Mucosa of rectum (tissue), 2 donors: Measurements from ENCODE around the gene MAGEA10.
"Not testable (repeated sequence)": the region's sequence is repeated elsewhere in the genome, so short reads cannot be mapped to it uniquely, and the experiment has no call there.

ENCODE experiments used
- H3K27ac ChIP-seq, 2 donors: one replicate each; pipeline ENCODE4 v1.7.0; 2013; ENCODE audit warnings: inconsistent platforms in 2 of 2, low read depth in 2 of 2, low read length in 2 of 2
- H3K27me3 ChIP-seq, 2 donors: one replicate each; pipeline ENCODE4 v1.7.0; 2013; ENCODE audit warnings: low read length in 2 of 2; ENCODE audit not compliant: control insufficient read depth in 2 of 2, insufficient read depth in 2 of 2
- H3K36me3 ChIP-seq, 2 donors: one replicate each; pipeline ENCODE4 v1.7.0; 2013; ENCODE audit warnings: low read length in 2 of 2; ENCODE audit not compliant: control insufficient read depth in 2 of 2, insufficient read depth in 2 of 2
- H3K4me1 ChIP-seq, 2 donors: one replicate each; pipeline ENCODE4 v1.7.0; 2013; ENCODE audit warnings: low read length in 2 of 2, mild to moderate bottlenecking in 1 of 2; ENCODE audit not compliant: control insufficient read depth in 2 of 2, insufficient read depth in 2 of 2
- H3K4me3 ChIP-seq, 2 donors: one replicate each; pipeline ENCODE4 v1.7.0; 2013; ENCODE audit warnings: low read length in 2 of 2
- H3K9ac ChIP-seq, 2 donors: one replicate each; pipeline ENCODE4 v1.7.0; 2013; ENCODE audit warnings: low read length in 2 of 2, low read depth in 1 of 2, mild to moderate bottlenecking in 1 of 2
- H3K9me3 ChIP-seq, 2 donors: one replicate each; pipeline ENCODE4 v1.7.0; 2013; ENCODE audit warnings: low read length in 2 of 2; ENCODE audit not compliant: control insufficient read depth in 2 of 2
- donor health status: healthy.
- donor health status: Normal muscosa, but diverticular disease.

The MAGEA10 gene

DNA sequence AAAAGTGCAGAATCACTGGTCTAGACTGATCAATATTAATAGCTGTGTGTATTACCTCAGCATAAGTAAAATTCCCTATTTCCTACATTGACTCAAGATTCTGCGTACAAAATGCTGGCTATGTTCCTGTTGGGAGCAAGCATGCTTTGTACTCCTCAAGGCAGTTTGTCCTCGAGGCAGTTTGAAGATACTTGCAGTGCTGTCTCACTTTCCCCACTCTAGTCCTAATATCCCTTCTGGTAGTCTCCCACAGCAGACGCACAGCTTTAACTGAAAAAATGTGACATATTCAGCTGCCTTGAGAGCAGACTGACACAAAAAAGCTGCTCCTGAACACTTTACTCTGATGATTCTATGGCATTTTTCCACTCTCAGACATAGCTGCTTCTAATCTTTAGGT, 12.9 kb upstream of the MAGEA10 start:
- no peak overlapping the region for H3K4me3 ChIP-seq
- no peaks in the 10 kb centered on the region for H3K4me1 ChIP-seq
- H3K9me3 ChIP-seq, result no peaks in the 10 kb centered on the region
- H3K36me3 ChIP-seq, result no peaks in the 10 kb centered on the region
- H3K27ac ChIP-seq, result no peak overlapping the region
- no peak overlapping the region for H3K9ac ChIP-seq
- H3K27me3 ChIP-seq, result no peaks in the 10 kb centered on the region

DNA sequence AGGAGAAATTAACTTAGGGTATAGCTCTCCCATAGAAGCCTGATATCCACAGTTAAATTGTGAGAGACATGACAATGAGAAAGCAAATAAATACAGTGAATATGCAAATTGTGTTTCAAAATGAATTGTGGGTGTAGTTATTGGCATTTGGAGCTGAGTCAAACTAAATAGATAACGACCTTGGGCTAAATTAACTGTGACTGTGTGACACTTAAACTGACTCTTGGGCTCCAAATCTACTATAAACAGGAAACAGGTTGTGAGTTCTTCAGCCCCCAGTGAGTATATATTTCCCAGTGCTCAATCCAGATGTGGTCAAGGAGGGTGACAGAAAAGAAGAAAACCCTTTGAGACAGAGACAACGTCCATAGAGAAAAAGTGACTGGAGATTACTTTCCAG, 11.3 kb upstream of the MAGEA10 start:
- Histone ChIP-seq H3K9me3 (no peaks in the 10 kb centered on the region), H3K4me1 (no peaks in the 10 kb centered on the region), H3K9ac (no peak overlapping the region), H3K36me3 (no peaks in the 10 kb centered on the region), H3K27me3 (no peaks in the 10 kb centered on the region), H3K4me3 (no peak overlapping the region), H3K27ac (no peak overlapping the region)

DNA sequence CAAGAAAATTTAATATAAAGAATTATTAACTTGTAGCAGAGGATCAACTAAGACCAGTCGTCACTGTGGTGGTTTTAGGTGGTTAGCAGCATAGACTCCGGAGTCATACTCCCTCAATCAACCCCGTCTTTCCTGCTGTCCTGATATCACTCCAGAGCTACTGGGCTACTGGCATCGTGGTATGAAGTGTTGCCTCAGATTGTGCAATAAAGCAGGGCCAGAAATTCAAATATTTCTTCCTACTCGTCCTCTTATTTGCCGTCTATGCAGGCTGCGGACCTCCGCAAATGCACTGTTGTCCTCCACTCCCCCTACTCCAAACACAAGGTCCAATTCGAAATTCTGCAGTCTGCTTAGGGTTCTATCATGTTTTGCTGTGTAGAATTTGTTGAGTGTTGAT, 1.2 kb upstream of the MAGEA10 start:
- no peaks in the 10 kb centered on the region for H3K27me3 ChIP-seq
- H3K9ac ChIP-seq, result no peak overlapping the region
- no peaks in the 10 kb centered on the region for H3K4me1 ChIP-seq
- H3K9me3 ChIP-seq, result no peaks in the 10 kb centered on the region
- no peaks in the 10 kb centered on the region for H3K36me3 ChIP-seq
- H3K27ac ChIP-seq, result no peak overlapping the region
- H3K4me3 ChIP-seq, result no peak overlapping the region

DNA sequence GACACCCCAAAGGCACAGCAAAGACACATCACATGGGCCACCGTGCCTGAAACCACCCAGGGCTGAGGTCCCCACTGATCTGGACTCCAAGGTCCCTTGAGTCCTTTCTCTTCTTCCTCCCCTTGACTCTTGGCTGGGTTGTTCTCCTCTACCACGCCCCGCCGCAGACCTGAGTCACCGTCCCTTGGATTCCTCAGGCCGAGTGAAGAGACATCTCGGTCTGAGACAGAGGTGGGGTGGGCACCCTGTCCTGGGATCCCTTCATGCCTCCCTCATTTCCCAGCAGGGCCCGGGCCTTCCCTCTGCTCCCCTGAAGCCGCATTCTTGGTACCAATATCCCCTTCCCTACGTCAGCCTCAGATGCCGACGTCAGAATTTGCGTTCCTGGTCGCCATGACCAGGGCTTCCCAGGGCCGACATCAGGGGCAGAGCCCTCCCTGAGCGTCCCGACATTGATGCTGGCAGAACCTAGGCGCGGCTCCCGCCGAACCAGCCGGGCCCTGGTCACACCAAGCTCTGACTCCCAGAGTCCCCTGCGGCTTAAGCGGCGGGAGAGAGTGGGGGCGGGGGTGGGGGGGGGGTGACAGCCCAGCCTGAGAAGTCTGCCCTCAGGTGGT, 498 bp downstream of the MAGEA10 start:
- Histone ChIP-seq H3K9ac (no peak overlapping the region), H3K9me3 (no peaks in the 10 kb centered on the region), H3K4me1 (no peaks in the 10 kb centered on the region), H3K36me3 (no peaks in the 10 kb centered on the region), H3K4me3 (no peak overlapping the region), H3K27ac (no peak overlapping the region), H3K27me3 (no peaks in the 10 kb centered on the region)

DNA sequence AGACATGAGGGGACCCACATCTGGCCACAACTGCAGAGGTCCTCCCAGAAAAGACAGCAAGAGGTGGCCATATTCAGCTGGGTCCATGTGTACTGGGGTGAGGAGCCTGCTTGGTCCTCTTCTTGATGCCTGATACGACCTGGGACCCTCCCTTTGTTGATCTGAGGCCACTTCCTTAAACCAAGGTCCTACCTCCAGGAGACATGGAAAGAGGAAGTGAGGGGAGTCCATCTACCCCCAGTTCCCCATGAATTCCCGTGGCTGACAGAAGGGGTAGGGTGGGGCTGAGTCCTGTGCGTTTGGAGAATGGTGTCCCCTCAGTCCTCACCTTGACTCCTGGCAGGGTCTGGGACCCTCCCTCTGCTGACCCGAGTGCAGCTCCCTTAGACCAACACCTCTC, 2.1 kb downstream of the MAGEA10 start:
- Histone ChIP-seq H3K9me3 (no peaks in the 10 kb centered on the region), H3K27me3 (no peaks in the 10 kb centered on the region), H3K4me1 (no peaks in the 10 kb centered on the region), H3K27ac (no peak overlapping the region), H3K36me3 (no peaks in the 10 kb centered on the region), H3K9ac (no peak overlapping the region), H3K4me3 (no peak overlapping the region)

DNA sequence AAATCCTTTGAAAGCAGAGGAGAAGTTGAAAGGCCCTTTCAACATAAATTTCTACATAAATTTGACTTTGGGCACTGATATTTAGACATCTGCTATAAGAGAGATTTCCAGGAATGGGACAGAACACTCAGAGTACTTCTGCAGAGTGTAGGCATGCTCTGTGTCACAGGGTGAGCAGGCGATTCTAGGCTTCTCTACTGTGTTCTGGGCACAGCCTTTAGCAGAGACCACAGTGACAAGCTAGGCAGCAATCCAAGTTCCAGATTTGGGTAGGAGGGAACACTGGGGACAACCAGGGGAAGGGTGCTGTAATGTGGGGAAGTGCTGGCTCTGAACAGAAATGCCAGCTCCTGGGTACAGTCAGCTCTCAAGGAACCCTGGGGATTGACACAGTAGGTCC, 6.9 kb downstream of the MAGEA10 start:
- Histone ChIP-seq H3K27ac (no peak overlapping the region), H3K9me3 (no peaks in the 10 kb centered on the region), H3K27me3 (peaks cover 0 to 2% of the 10 kb centered on the region in 2 donors), H3K36me3 (no peaks in the 10 kb centered on the region), H3K4me3 (no peak overlapping the region), H3K4me1 (no peaks in the 10 kb centered on the region), H3K9ac (no peak overlapping the region)

DNA sequence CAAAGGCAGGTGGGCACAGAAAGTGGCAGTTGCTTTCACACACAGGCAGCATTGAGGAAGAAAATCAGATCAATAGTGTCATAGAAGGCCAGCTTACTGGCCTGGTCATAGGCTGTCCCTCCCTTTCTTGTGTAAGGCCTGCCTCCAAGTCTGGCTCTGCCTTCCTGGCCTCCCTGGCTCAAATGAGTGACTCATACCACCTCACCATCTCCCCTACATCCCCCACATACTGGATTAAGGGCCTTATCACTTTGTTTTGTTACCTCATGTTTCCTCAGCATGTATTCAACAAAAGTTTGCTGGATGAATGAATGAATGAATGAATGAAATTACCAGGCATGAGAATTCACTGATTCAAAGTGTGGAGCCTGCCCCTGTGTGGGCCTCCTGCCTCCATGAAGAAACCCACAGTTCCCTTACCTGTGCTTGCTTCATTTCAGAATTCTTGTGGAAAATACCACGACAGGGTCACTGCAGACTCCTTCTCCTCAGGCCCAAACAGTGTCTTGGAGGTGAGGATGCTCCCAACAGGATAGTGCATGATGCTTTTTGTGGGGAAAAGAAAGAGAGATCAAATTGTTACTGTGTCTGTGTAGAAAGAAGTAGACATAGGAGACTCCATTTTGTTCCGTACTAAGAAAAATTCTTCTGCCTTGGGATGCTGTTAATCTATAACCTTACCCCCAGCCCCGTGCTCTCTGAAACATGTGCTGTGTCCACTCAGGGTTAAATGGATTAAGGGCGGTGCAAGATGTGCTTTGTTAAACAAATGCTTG, 9.1 kb downstream of the MAGEA10 start:
- not testable (repeated sequence) for H3K27ac ChIP-seq, H3K36me3 ChIP-seq, H3K9me3 ChIP-seq, H3K27me3 ChIP-seq, H3K4me1 ChIP-seq, H3K4me3 ChIP-seq, H3K9ac ChIP-seq

DNA sequence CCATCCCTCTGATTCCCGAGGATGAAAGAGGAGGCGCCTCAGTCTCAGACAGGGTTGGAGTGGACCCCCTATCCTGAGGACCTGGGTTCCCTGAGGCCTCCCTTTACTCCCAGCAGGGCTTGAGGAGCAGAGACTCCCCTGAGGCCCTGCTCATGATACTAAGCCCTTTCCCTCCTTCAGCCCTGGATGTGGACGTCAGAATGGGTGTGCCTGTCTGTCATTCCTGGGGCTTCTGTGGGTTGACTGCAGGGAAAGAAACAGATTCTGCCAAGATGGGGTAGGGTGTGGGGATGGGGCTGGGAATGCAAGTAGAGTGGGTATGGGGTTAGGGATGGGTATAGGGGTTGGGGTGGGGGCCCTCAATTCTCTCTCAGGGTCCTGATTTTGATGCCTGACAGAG, 21.1 kb downstream of the MAGEA10 start:
- no peaks in the 10 kb centered on the region for H3K9me3 ChIP-seq
- H3K4me3 ChIP-seq, result no peak overlapping the region
- H3K9ac ChIP-seq, result no peak overlapping the region
- no peaks in the 10 kb centered on the region for H3K27me3 ChIP-seq
- no peak overlapping the region for H3K27ac ChIP-seq
- no peaks in the 10 kb centered on the region for H3K4me1 ChIP-seq
- no peaks in the 10 kb centered on the region for H3K36me3 ChIP-seq

DNA sequence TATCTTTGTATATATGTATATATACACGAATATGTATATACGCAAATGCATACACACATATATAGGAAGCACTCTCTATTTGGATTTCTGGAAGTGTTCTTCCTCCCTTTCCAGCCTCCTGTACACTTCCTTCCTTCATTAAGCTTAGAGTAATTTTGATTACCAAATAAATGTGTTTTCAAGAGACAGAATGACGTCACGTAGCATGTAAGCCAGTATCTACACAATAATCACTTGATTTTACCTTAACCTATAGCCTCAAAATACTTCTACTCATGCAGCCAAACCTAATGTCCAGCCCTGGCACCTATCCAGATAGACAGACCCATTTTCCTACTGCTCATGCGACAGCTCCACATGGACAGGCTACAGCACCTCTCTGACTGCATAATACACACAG, 29.9 kb downstream of the MAGEA10 start:
- H3K27me3 ChIP-seq, result no peaks in the 10 kb centered on the region
- no peak overlapping the region for H3K27ac ChIP-seq
- H3K4me1 ChIP-seq, result no peaks in the 10 kb centered on the region
- H3K9ac ChIP-seq, result no peak overlapping the region
- H3K36me3 ChIP-seq, result no peaks in the 10 kb centered on the region
- H3K9me3 ChIP-seq, result no peaks in the 10 kb centered on the region
- no peak overlapping the region for H3K4me3 ChIP-seq

DNA sequence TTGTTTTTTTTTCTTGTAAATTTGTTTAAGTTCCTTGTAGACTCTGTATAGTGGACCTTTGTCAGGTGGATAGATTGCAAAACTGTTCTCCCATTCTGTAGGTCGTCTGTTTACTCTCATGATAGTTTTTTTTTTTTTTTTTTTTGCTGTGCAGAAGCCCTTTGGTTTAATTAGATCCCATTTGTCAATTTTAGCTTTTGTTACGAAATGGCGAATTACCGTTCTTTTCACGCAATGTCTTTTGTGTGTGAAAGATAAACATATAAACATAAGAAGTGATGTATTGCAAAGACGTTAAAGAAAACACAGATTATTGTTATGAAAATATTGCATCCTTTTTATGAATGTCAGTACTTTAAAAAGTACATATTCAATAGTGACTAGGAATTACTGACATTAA, 34.5 kb downstream of the MAGEA10 start:
- Histone ChIP-seq H3K9ac (no peak overlapping the region), H3K27me3 (no peaks in the 10 kb centered on the region), H3K9me3 (no peaks in the 10 kb centered on the region), H3K27ac (no peak overlapping the region), H3K4me3 (no peak overlapping the region), H3K4me1 (no peaks in the 10 kb centered on the region), H3K36me3 (no peaks in the 10 kb centered on the region)
